ENCODE data around the gene MLEC.

Gene MLEC

DNA sequence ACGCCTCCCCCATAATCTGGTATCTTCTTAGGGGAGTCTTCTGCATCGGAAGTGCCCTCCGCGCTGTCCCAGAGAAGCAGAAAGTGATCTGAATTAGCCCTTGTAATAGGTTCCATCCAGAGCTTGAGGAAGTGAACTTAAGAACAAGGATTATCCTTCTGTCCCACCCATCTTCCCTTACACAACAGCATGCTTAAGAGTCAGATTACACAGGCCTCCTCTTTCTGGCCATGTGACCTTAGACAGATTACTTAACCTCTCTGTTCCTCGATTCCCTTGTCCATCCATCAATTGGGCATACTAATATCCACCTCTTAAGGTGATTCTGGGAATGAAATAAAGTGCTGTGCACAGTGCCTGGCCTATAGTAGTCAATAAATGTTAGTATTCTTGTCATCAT is 35.1 kb upstream of the MLEC start:
- peaks cover 2% of the 10 kb centered on the region for H3K27me3 ChIP-seq (ENCODE audit: control insufficient read depth, insufficient read depth, low read length)
- H3K4me1 ChIP-seq (ENCODE audit: control insufficient read depth, insufficient read depth, low read length), result peaks cover 11% of the 10 kb centered on the region
- no peak overlapping the region for H3K4me3 ChIP-seq (ENCODE audit: low read length)

DNA sequence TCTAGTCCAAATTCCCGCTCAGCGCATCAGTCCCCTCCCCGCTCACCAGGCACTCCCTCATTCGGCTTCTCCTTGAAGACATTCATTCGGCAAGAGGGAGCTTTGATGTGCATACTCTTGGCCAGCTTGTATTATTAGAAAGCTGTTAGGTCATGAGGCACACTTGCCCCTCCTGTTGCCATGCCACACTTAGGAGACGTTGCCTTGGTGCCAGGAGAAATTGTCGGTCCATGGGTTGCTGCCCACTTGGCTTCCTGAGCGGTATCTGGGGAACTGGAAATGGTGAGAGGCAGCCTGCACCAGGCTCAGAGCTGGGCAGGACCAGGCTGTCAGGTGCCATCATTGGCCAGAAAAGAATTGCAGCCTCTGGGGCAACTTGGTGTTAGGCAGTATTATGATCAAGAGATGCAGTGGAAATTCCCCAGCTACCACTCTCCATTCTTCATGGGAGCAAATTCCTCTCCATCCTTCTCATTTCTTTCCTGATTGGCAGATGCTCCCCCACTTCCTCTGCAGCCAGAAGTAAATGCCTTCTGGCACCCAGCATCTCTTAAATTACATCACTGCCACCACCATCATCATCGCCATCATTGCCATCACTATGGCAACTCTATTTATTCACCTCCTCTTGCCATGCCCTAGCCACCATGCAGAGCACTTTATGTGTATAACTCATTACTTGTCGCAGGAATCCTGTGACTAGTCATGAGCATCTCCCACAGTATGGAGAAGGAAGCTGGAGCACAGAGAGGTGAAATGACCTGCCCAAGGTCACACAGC is 34.1 kb upstream of the MLEC start:
- H3K4me1 ChIP-seq (ENCODE audit: control insufficient read depth, insufficient read depth, low read length), result peaks cover 11% of the 10 kb centered on the region
- peak overlapping the region; percentile 11 for H3K27ac ChIP-seq (ENCODE audit: low read depth, low read length)
- H3K27me3 ChIP-seq (ENCODE audit: control insufficient read depth, insufficient read depth, low read length), result peaks cover 2% of the 10 kb centered on the region
- H3K4me3 ChIP-seq (ENCODE audit: low read length), result no peak overlapping the region
- no peaks in the 10 kb centered on the region for H3K36me3 ChIP-seq (ENCODE audit: control insufficient read depth, insufficient read depth, low read length)
- H3K9ac ChIP-seq (ENCODE audit: low read length), result no peak overlapping the region

More for the DNA sequence above, 35.1 kb upstream of the MLEC start:
- no peak overlapping the region for H3K27ac ChIP-seq (ENCODE audit: low read depth, low read length)
- no peak overlapping the region for H3K9ac ChIP-seq (ENCODE audit: low read length)
- no peaks in the 10 kb centered on the region for H3K36me3 ChIP-seq (ENCODE audit: control insufficient read depth, insufficient read depth, low read length)

GRCh38 chr12:120653611-120654010 is 33.3 kb upstream of the MLEC start:
- Histone ChIP-seq H3K4me3 (ENCODE audit: low read length) (no peak overlapping the region), H3K27me3 (ENCODE audit: control insufficient read depth, insufficient read depth, low read length) (peaks cover 2% of the 10 kb centered on the region), H3K4me1 (ENCODE audit: control insufficient read depth, insufficient read depth, low read length) (peaks cover 11% of the 10 kb centered on the region), H3K27ac (ENCODE audit: low read depth, low read length) (peak overlapping the region; percentile 75), H3K9ac (ENCODE audit: low read length) (no peak overlapping the region), H3K36me3 (ENCODE audit: control insufficient read depth, insufficient read depth, low read length) (no peaks in the 10 kb centered on the region)

DNA sequence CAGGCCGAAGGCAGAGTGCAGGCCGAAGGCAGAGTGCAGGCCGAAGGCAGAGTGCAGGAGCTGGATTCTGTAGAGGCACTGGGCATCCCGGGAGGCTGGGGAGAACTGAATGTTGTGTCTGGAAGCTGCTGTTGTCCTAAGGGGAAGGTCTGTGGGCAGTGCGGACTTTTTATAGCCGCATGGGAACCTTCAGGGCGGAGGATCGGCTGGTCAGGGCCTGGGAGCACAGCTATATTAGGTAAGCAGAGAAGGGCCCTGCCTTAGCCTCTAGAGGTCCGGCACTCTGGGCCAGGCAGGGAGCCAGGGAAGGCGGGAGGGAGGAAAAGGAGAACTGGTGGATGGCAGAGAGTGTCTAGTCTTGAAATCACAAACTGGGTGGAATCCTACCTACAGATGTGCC is 32.3 kb upstream of the MLEC start:
- H3K9ac ChIP-seq (ENCODE audit: low read length), result no peak overlapping the region
- no peak overlapping the region for H3K4me3 ChIP-seq (ENCODE audit: low read length)
- H3K27ac ChIP-seq (ENCODE audit: low read depth, low read length), result peak overlapping the region; percentile 75
- H3K36me3 ChIP-seq (ENCODE audit: control insufficient read depth, insufficient read depth, low read length), result no peaks in the 10 kb centered on the region
- H3K27me3 ChIP-seq (ENCODE audit: control insufficient read depth, insufficient read depth, low read length), result no peaks in the 10 kb centered on the region
- peaks cover 7% of the 10 kb centered on the region for H3K4me1 ChIP-seq (ENCODE audit: control insufficient read depth, insufficient read depth, low read length)

DNA sequence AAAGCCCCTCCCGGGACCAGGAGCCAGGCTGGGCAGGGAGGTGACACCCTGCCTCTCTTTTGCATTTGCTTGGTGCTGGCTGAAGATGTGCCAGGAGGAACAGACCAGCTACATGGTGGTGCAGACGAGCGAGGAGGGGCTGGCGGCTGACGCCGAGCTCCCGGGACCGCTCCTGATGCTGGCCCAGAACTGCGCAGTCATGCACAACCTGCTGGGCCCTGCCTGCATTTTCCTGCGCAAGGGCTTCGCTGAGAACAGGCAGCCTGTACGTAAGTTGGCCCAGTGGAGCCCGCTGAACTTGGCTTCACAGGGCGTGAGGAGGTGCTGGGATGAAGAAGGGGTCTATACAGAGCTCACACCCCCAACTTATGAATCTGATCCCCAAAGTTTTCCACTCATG is 30.9 kb upstream of the MLEC start:
- peaks cover 7% of the 10 kb centered on the region for H3K4me1 ChIP-seq (ENCODE audit: control insufficient read depth, insufficient read depth, low read length)
- H3K9ac ChIP-seq (ENCODE audit: low read length), result no peak overlapping the region
- H3K27me3 ChIP-seq (ENCODE audit: control insufficient read depth, insufficient read depth, low read length), result no peaks in the 10 kb centered on the region
- no peak overlapping the region for H3K27ac ChIP-seq (ENCODE audit: low read depth, low read length)
- no peaks in the 10 kb centered on the region for H3K36me3 ChIP-seq (ENCODE audit: control insufficient read depth, insufficient read depth, low read length)
- H3K4me3 ChIP-seq (ENCODE audit: low read length), result no peak overlapping the region

- Histone ChIP-seq H3K36me3 (ENCODE audit: control insufficient read depth, insufficient read depth, low read length) (no peaks in the 10 kb centered on the region), H3K4me1 (ENCODE audit: control insufficient read depth, insufficient read depth, low read length) (peaks cover 7% of the 10 kb centered on the region), H3K4me3 (ENCODE audit: low read length) (no peak overlapping the region), H3K9ac (ENCODE audit: low read length) (no peak overlapping the region), H3K27ac (ENCODE audit: low read depth, low read length) (no peak overlapping the region), H3K27me3 (ENCODE audit: control insufficient read depth, insufficient read depth, low read length) (no peaks in the 10 kb centered on the region)
Observed at GRCh38 chr12:120658286-120659150, 28.4 kb upstream of the MLEC start.

- H3K9ac ChIP-seq (ENCODE audit: low read length), result no peak overlapping the region
- no peaks in the 10 kb centered on the region for H3K36me3 ChIP-seq (ENCODE audit: control insufficient read depth, insufficient read depth, low read length)
- H3K4me1 ChIP-seq (ENCODE audit: control insufficient read depth, insufficient read depth, low read length), result peaks cover 5% of the 10 kb centered on the region
- no peak overlapping the region for H3K4me3 ChIP-seq (ENCODE audit: low read length)
- H3K27me3 ChIP-seq (ENCODE audit: control insufficient read depth, insufficient read depth, low read length), result no peaks in the 10 kb centered on the region
- no peak overlapping the region for H3K27ac ChIP-seq (ENCODE audit: low read depth, low read length)
Observed at GRCh38 chr12:120659151-120659525, 27.8 kb upstream of the MLEC start.

- H3K27me3 ChIP-seq (ENCODE audit: control insufficient read depth, insufficient read depth, low read length), result no peaks in the 10 kb centered on the region
- H3K27ac ChIP-seq (ENCODE audit: low read depth, low read length), result no peak overlapping the region
- H3K4me3 ChIP-seq (ENCODE audit: low read length), result no peak overlapping the region
- no peak overlapping the region for H3K9ac ChIP-seq (ENCODE audit: low read length)
- H3K36me3 ChIP-seq (ENCODE audit: control insufficient read depth, insufficient read depth, low read length), result no peaks in the 10 kb centered on the region
- no peaks in the 10 kb centered on the region for H3K4me1 ChIP-seq (ENCODE audit: control insufficient read depth, insufficient read depth, low read length)
Observed at GRCh38 chr12:120661432-120661831, 25.5 kb upstream of the MLEC start.

DNA sequence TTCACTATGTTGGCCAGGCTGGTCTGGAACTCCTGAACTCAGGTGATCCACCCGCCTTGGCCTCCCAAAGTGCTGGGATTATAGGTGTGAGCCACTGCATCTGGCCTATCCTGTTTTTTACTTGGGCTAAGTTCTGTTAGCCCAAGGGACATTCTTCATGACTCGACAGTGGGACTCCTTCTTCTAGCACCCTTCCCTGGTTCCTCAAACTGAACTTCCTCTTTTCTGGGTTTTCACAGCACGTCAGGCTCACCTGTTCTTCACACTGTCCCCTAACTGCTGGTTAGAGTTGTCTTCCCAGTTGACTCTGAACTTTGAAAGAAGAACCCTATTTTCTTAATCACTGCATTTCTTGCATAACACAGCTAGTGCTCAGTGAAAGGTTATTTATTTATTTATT is 24.1 kb upstream of the MLEC start:
- Histone ChIP-seq H3K36me3 (ENCODE audit: control insufficient read depth, insufficient read depth, low read length) (no peaks in the 10 kb centered on the region), H3K4me1 (ENCODE audit: control insufficient read depth, insufficient read depth, low read length) (no peaks in the 10 kb centered on the region), H3K9ac (ENCODE audit: low read length) (no peak overlapping the region), H3K27ac (ENCODE audit: low read depth, low read length) (no peak overlapping the region), H3K4me3 (ENCODE audit: low read length) (no peak overlapping the region), H3K27me3 (ENCODE audit: control insufficient read depth, insufficient read depth, low read length) (no peaks in the 10 kb centered on the region)

DNA sequence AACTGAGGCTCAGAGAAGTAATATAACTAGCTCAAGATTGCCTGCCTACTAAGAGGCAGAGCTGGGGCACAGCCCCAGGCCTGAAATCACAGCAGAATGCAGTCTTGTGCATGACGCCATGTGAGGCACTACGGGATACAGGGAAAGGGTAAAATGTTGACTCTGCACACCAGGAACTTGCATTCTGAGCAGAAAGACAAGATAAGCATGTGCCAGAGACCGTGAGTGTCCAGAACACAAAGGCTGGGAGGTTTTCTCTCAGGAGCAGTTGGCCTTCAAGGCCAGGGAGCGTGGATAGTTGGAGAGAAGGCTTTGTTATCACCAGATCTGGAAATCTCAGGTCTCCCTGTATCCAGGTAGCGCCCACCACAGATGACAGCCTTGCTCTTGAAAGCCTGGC is 23.2 kb upstream of the MLEC start:
- H3K27ac ChIP-seq (ENCODE audit: low read depth, low read length), result no peak overlapping the region
- no peaks in the 10 kb centered on the region for H3K36me3 ChIP-seq (ENCODE audit: control insufficient read depth, insufficient read depth, low read length)
- H3K9ac ChIP-seq (ENCODE audit: low read length), result no peak overlapping the region
- no peak overlapping the region for H3K4me3 ChIP-seq (ENCODE audit: low read length)
- no peaks in the 10 kb centered on the region for H3K27me3 ChIP-seq (ENCODE audit: control insufficient read depth, insufficient read depth, low read length)
- no peaks in the 10 kb centered on the region for H3K4me1 ChIP-seq (ENCODE audit: control insufficient read depth, insufficient read depth, low read length)

DNA sequence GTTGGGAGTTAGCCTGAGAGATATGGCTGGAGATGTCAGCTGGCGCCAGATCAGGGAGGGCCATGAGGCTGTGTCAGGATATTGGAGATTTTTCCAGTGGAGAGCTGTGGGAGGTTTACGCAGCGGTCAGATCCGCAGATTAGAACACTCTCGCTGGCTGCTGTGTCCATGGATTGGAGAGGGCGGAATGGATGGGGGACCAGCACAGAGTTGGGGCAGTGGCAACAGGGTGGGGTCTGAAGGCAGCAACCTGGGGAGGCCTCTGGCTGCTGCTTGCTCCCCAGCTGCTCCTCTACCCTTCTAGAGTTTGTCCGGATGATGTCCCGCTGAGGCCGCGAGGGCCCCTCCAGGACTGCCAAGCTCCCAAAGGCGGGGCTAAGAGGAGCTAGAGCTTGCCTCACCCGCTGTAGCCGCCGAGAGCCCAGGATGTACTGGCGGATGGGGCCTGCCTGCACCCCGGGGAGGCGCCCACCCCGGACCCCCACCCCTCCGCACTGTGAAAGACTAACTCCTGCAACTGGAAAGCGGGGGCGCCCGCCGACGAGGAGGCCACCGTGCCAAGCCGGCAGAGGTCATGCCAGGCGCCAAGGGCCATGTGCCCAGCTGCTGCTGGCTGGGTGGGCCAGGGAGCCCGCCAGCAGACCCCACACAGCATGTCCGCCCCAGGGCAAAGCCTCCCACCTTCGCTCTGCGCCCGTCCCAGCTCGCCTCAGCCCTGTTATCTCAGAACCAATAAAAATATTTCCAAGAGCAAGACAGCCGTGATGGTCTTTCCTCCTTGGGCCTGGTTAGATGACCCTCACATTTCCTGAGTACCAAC is 20.2 kb upstream of the MLEC start:
- no peaks in the 10 kb centered on the region for H3K4me1 ChIP-seq (ENCODE audit: control insufficient read depth, insufficient read depth, low read length)
- H3K27ac ChIP-seq (ENCODE audit: low read depth, low read length), result no peak overlapping the region
- H3K9ac ChIP-seq (ENCODE audit: low read length), result no peak overlapping the region
- H3K36me3 ChIP-seq (ENCODE audit: control insufficient read depth, insufficient read depth, low read length), result no peaks in the 10 kb centered on the region
- H3K4me3 ChIP-seq (ENCODE audit: low read length), result no peak overlapping the region
- no peaks in the 10 kb centered on the region for H3K27me3 ChIP-seq (ENCODE audit: control insufficient read depth, insufficient read depth, low read length)
